HG03039 (cell line): ENCODE measurements around the gene HOXB9.

Source experiments
- ATAC-seq: cut with Tn5 transposase; IDR thresholded peaks from one replicate; pipeline ENCODE4 v1.9.1; 2021; ENCODE audit warnings: mild to moderate bottlenecking, moderate library complexity; ENCODE audit not compliant: unreplicated experiment

Gene HOXB9

DNA sequence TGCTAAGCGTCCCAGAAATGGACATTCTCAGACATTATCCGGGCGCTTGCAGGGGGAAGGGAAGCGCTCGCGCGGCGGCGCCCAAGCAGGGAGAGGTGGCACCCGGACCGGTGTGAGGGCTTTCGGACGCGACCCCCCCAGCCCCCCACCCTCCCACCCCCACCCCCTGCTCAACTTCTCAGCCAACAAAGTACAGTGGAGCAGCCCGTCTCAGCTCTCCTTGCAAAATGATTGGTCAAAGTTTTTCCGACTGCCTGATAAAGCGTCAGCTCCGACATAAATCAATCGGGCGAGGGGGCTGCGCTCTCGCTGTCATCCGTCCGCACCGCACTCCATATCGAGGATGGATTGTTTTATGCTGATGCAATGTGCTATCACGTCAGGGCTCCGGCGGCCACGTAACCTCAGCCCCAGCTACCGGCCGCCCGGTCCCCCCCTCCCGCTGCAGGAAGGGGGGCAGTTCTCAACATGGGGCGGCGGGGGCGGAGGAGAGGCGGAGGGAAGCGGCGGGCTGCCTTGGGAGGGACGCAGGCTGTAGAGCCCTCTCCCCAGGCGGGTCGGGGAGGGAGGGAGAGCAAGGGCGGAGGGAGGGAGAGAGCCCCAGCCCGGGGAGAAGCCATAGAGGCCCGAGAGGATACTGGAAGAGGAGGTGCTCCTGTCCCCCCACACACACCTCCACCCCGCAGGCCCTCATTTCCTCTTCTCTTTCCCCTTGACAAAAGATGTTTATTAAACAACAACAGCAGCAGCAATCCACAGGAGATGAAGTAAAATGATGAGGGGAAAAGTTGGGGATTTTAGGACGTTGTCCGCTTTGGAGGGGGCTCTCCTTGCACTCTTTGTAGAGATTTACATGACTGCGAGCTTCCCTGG is at the start of gene HOXB9:
Gene HOXB9, minus strand, starts transcription at position 114 of the 873 bp plus-strand sequence. Its CDS starts 89 bp downstream, at position 25.
- ATAC-seq: no peak

DNA sequence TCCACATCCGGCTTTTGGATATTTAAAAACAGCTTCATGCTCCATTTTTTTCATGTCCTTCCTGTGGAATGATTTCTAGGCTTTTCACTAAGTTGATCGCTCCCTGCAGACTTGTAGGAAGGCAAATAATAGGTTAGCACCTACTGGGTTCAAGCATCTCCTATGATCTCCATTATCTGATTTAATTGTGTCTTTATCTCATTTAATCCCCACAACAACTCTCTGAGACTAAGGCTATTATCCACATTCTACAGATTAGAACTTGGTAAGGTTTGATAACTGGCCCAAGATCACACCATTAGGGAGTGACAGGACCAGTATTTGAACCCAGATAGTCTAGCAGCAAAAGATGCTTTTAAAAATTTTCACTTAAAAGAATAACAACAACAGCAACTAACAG is 46.2 kb upstream of the HOXB9 start:
- ATAC-seq: no peak

DNA sequence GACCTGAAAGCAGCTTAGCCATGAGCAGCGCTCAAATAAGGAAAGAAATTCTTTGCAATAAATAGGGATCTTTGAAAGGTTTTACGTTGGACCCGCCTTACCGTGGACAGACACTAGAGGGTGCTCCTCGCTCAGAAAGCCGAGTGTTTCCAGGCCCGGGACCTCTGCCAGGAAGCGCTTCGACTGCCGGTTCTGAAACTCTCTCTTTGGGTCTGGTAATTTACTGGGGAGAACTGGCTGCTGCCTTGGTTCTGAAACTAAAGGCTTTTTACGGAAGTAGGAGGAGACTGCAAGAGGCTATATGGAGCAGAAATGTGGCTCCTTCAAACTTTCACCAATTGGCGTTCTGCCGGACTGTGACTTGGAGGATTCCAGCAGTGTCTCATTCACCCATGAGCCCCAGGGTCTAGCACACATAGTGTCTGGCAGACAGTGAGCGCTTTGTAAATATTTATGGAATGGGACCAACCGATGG is 45.6 kb upstream of the HOXB9 start:
- no peak for ATAC-seq

- no peak for ATAC-seq
Measured at GRCh38 chr17:48663134-48663924, 37.2 kb upstream of the HOXB9 start.

GRCh38 chr17:48655913-48656312 is 29.8 kb upstream of the HOXB9 start:
- no peak for ATAC-seq

DNA sequence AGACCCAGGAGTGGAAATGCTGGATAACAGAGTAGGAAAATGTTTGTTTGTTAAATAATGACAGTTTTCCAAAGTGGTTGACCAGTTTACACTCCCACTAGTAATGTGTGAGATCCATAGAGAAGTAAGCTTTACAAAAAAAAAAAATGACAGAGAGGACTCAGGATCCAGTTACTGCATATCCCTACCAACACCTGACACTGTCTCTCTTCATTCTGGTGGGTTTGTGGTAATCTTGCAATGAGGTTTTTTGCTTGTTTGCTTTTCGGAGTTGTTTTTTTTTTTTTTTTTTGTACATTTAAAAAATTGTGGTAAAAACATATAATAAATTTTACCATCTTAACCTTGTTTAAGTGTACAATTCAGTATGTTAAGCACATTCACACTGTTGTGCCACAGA is 23.6 kb upstream of the HOXB9 start:
- ATAC-seq: no peak

- ATAC-seq: no peak
Measured at GRCh38 chr17:48647963-48648245, 21.7 kb upstream of the HOXB9 start.

GRCh38 chr17:48647103-48647962 is 21.2 kb upstream of the HOXB9 start:
- no peak for ATAC-seq

GRCh38 chr17:48646183-48647102 is 20.3 kb upstream of the HOXB9 start:
- no peak for ATAC-seq

GRCh38 chr17:48645639-48646182 is 19.6 kb upstream of the HOXB9 start:
- ATAC-seq: no peak

GRCh38 chr17:48644910-48645557 is 18.9 kb upstream of the HOXB9 start:
- no peak for ATAC-seq

DNA sequence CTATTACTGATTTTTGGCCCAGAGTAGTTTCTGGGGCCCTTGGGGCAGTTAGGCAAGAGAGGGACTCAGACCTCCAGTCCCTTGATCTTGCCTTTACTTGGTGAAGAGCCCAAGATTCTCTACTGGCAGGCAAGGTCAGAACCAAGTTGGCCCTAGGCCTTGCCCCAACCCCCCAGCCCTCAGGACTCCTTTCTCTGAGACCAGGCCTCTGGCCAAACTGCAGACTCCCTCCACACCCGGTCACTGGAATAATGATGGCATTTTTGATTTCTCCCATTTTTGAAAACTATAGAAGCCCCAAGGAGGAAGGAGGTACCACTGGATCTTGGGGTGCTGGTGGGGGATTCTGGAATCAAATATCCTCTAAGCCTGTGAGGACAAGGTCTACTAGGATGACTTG is 18.0 kb upstream of the HOXB9 start:
- ATAC-seq: no peak

DNA sequence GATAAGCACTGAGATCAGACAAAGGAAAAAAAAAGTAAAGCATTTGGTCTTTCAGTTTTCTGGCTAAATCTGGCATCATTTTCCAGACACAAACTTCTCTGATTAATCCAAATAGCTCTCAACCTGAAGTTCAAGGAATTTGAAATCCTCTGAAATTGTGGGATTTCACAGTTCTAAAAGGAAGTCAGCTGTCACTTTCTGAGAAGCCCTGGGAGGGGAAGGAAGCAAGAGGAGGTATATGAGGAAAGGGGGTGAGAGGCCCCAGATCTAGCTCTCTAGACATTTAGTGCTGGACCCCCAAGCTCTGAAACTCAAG is 17.5 kb upstream of the HOXB9 start:
- ATAC-seq: no peak

DNA sequence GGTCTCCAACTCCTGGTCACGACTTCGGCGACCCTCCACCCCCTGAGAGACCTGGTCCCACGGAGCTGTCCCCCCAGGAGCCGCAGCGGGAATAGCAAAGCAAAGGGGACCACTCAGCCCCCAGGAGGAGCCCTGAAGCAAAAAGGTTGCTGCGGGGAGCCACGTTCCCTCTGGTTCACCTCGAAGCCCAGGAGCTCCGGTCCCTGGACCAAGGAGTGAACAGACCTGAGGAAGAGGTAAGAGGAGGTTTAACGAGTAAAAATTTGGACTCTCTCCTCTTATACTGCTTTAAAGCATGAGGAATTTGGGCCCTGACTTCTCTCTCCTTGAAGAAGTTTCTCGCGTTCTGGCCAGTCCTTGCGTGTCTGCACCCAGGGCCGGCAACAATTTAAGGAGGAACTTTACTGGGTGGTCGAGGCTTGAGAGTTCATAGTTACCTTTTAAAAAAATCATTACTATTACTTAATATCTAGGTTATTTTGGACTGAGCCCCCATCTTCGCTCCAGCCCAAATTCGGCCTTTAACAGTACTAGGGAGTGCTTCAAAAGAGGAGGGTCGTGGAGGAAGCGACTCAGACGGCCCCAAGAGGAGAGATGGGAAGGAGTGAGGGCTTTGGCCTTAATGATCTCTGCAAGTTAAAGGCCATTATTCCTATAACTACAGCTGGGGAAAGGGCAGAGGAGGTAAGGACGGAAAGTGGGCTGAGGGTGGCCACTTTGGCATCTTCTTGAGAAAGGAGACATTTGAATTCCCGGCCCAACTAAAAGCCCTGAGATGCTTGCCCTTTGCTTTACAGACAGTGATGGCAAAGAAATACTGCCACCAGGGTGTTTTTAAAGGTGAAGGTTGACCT is 16.9 kb upstream of the HOXB9 start:
- ATAC-seq: no peak

GRCh38 chr17:48642059-48642842 is 16.1 kb upstream of the HOXB9 start:
- ATAC-seq: no peak

- no peak for ATAC-seq
Measured at GRCh38 chr17:48641541-48642058, 15.4 kb upstream of the HOXB9 start.

- ATAC-seq: no peak
Measured at GRCh38 chr17:48640858-48641180, 14.7 kb upstream of the HOXB9 start.
